Measurements from ENCODE around the gene ARID4B.
A peak's percentile ranks its signal among the peaks of the same experiment; 100 is the strongest.

ARID4B gene

DNA sequence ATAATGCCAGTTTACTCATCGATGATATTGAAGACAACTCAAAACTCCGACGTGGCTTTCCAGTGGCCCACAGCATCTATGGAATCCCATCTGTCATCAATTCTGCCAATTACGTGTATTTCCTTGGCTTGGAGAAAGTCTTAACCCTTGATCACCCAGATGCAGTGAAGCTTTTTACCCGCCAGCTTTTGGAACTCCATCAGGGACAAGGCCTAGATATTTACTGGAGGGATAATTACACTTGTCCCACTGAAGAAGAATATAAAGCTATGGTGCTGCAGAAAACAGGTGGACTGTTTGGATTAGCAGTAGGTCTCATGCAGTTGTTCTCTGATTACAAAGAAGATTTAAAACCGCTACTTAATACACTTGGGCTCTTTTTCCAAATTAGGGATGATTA, 14.1 kb upstream of the ARID4B start:
- no peak overlapping the region for H3K27ac Mint-ChIP-seq
- H3K36me3 Mint-ChIP-seq = peaks cover 32% of the 10 kb centered on the region
- no peaks in the 10 kb centered on the region for H3K9me3 Mint-ChIP-seq
- H3K4me1 Mint-ChIP-seq = peaks cover 11% of the 10 kb centered on the region
- DNase-seq = no peak
- no peaks in the 10 kb centered on the region for H3K27me3 Mint-ChIP-seq
- no peak overlapping the region for H3K4me3 Mint-ChIP-seq
- CTCF ChIA-PET = interaction anchor here (1.3 kb wide), 1 partner anchor 75 kb away, joined by 6 read pairs; no protein-coding TSS in a partner anchor

DNA sequence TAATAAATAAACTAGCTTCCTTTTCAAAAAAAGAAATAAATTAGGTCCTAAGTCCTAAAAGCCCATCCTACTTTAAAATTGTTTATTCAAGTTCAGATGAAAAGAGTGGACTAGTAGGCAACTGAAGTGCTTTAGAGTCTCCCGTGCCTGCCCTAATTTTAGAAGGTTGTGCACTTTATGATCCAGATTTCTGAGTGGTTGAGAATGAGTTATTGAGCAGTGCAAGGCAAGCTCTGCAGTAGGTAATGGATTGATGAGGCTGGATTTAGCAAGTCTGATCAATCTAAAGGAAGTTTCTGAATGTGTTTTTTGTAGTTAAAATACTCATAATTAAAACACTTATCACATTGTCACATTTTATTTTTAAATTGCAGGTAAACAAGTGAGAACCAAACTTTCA, 13.4 kb upstream of the ARID4B start:
- H3K27me3 Mint-ChIP-seq = no peaks in the 10 kb centered on the region
- CTCF ChIA-PET = interaction anchor here (0.7 kb wide), 1 partner anchor 142 kb away, joined by 3 read pairs; no protein-coding TSS in a partner anchor
- no peaks in the 10 kb centered on the region for H3K9me3 Mint-ChIP-seq
- H3K36me3 Mint-ChIP-seq = peaks cover 37% of the 10 kb centered on the region
- no peak overlapping the region for H3K27ac Mint-ChIP-seq
- DNase-seq = no peak
- peaks cover 17% of the 10 kb centered on the region for H3K4me1 Mint-ChIP-seq
- H3K4me3 Mint-ChIP-seq = no peak overlapping the region

DNA sequence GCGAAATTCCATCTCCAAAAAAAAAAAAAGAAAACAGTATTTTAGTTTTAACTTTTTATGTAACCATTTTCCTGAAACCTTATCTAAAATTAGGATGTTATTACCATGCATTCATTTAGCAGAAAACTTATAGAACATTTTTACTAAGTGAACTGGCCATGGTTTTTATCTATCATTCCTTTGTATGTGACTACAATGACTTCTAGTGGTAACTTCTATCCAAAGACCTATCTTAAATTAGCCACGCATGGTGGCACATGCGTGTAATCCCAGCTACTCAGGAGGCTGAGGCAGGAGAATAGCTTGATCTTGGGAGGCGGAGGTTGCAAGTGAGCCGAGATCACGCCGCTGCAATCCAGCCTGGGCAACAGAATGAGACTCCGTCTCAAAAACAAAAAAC, 11.8 kb upstream of the ARID4B start:
- Mint-ChIP-seq H3K27me3 (no peaks in the 10 kb centered on the region), H3K36me3 (peaks cover 35% of the 10 kb centered on the region), H3K27ac (peak overlapping the region; percentile 74), H3K9me3 (no peaks in the 10 kb centered on the region), H3K4me3 (no peak overlapping the region), H3K4me1 (peaks cover 22% of the 10 kb centered on the region)
- DNase-seq = no peak
- CTCF ChIA-PET = interaction anchor here (0.6 to 1.7 kb wide), 8 partner anchors 77 to 707 kb away, joined by 3 to 7 read pairs (median 4); no protein-coding TSS in a partner anchor

DNA sequence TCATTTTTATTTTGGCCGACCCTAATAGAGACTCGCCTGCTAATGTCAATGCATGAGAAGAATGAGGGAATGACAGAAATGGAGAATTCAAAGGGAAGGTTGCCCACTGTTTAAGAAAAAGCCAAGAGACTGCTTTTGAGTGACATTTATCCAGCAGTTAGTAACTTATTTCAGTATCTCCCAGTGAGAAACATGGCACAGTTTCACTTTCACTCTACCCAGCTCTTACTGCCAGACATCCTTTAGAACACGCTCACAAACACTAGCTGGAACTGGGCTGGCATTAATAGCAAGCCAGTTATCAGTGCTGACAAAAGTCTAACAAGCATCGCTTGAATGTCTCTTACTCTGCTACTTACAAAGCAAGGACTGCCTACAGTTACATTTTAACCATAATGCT, 8.9 kb upstream of the ARID4B start:
- Mint-ChIP-seq H3K4me1 (peaks cover 26% of the 10 kb centered on the region), H3K27me3 (no peaks in the 10 kb centered on the region), H3K4me3 (peak overlapping the region; percentile 27), H3K9me3 (no peaks in the 10 kb centered on the region), H3K36me3 (peaks cover 24% of the 10 kb centered on the region), H3K27ac (peak overlapping the region; percentile 86)
- peak; percentile 57 for DNase-seq
- CTCF ChIA-PET = interaction anchor here (1.4 kb wide), 1 partner anchor 84 kb away, joined by 5 read pairs; no protein-coding TSS in a partner anchor

DNA sequence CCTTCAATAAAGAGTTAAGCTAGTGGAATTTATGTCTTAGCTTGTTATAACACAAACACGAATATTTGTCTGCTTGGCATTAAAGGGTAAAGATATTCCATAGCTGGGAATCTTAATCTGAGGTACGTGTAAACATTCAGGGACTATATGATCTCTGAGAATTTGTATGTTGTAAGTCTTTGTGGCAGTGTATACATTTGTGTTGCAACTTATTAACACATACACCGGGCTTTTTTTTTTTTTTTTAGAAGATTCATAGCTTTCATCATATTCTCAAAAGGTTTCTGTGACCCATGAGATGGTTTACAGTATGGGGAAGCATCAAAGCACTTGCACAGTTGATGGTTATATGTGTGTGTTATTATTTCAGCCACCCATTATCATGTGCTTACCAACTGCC, 3.4 kb upstream of the ARID4B start:
- H3K4me1 Mint-ChIP-seq = peaks cover 12% of the 10 kb centered on the region
- H3K9me3 Mint-ChIP-seq = no peaks in the 10 kb centered on the region
- DNase-seq = no peak
- H3K27me3 Mint-ChIP-seq = no peaks in the 10 kb centered on the region
- H3K4me3 Mint-ChIP-seq = no peak overlapping the region
- peaks cover 25% of the 10 kb centered on the region for H3K36me3 Mint-ChIP-seq
- CTCF ChIA-PET = interaction anchor here (0.6 to 1.1 kb wide), 3 partner anchors 78 to 218 kb away, joined by 3 to 5 read pairs (median 3); no protein-coding TSS in a partner anchor
- no peak overlapping the region for H3K27ac Mint-ChIP-seq

DNA sequence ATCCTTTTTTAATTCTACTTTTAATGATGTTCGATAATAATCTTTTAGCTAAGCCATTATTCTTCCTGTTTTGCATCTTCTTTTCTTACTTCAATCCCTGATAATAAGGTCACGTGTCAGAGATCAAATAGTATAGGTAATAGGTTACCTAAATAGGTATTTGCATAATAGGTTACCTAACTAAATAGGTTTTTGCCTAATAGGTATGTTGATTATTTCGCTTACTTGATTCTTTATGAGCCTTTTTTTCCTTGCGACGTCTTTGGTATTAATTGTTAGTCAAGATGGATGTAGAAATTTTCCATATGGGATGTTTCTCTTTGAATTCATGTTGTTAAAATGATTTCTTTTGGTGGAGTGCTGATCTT, 2.9 kb upstream of the ARID4B start:
- DNase-seq = no peak
- H3K4me3 Mint-ChIP-seq = no peak overlapping the region
- CTCF ChIA-PET = interaction anchor here (0.6 to 1.6 kb wide), 5 partner anchors 55 to 218 kb away, joined by 3 to 5 read pairs (median 3); no protein-coding TSS in a partner anchor
- peaks cover 24% of the 10 kb centered on the region for H3K36me3 Mint-ChIP-seq
- H3K27ac Mint-ChIP-seq = no peak overlapping the region
- no peaks in the 10 kb centered on the region for H3K9me3 Mint-ChIP-seq
- H3K4me1 Mint-ChIP-seq = peaks cover 11% of the 10 kb centered on the region
- H3K27me3 Mint-ChIP-seq = no peaks in the 10 kb centered on the region

DNA sequence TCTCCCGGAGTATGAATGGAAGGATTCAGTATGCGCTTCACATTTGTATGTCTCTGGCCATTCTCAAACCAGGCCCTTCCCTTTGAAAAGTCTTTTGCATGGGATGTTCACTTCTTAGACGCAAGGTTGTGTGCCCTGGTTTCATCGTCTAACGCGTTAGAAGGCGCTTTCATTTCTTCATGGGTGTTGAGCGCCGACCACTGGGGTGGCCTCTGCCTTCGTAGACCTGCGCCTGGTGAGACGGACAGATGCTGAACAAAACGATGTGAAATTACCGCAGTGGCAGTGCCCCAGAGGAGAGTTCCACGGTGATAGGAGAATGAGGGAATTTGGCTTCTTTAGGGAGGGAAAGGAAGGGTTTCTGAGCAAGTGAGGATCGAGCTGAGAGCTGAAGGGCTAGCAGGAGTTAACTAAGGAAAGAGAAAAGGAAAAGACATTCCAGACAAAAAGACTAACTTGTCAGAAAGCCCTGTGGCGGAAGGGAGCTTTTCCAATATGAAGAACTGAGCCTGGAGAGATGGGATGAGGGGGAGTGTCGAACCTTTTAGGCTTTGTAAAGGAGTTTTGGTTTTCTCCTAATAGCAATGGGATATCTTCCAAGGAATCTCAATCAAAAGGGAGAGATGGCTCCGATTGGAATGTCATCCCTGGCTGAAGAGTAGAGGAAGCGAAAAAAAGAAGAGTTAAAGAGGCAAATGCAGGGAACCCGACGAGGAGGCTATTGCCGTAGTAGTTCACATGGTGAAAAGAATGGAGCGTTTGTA, 1.3 kb upstream of the ARID4B start:
- CTCF ChIA-PET = interaction anchor here (1.1 to 1.6 kb wide), 5 partner anchors 25 to 149 kb away, joined by 3 to 5 read pairs (median 3); no protein-coding TSS in a partner anchor
- Mint-ChIP-seq H3K27ac (no peak overlapping the region), H3K4me1 (peaks cover 20% of the 10 kb centered on the region), H3K9me3 (no peaks in the 10 kb centered on the region), H3K4me3 (no peak overlapping the region), H3K27me3 (no peaks in the 10 kb centered on the region), H3K36me3 (peaks cover 26% of the 10 kb centered on the region)
- peak; percentile 66 for DNase-seq

DNA sequence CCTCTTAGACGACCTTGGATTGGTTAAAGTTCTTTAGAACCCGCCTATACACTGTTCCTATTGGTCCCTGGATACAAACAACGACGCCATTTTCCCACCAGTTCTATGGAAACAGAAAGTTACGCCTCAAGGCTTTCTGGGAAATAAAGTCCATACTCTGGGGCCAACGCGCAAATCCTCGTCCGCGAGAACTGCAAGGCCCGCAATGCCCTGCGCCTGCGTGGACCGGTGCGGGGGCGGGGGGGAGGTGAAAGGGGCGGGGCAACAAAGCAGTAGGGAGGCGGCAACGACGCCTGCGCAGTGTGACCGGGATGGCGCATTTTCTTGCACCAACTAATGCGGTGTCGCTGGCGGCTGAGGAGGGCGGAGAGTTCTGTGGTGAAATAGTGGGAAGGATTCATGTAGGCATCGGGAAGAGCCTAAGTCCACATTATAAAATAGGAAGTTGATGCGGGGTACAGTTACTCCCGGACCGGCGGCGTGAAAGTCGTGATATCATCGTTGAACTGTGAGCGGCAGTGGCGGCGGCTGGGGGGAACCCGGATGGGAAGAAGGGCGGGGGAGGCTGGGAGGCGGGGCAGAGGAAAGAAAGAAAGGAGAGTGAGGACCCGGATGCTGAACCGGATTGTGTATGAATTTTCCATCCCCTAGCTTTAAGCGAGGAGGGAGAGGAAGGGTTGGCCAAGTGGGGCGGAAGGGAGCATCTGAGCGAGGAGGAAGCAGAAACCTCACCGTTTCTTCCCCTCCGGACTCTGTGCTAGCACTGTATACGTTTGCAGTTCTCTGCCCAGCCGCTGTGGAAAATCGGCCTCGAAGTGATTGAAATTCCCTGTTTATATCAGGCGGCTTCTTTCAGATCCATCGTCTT, 526 bp upstream of the ARID4B start, which contains the start of gene GGPS1:
Gene GGPS1 (plus strand): TSS at position 300 of the 868 bp plus-strand sequence. CDS start 6,695 bp downstream, outside the sequence.
- peak; percentile 98 for DNase-seq
- Mint-ChIP-seq H3K9me3 (no peaks in the 10 kb centered on the region), H3K4me1 (peaks cover 21% of the 10 kb centered on the region), H3K4me3 (no peak within 1 kb of the TSS), H3K27ac (no peak within 1 kb of the TSS), H3K36me3 (peaks cover 26% of the 10 kb centered on the region), H3K27me3 (no peaks in the 10 kb centered on the region)
- CTCF ChIA-PET = interaction anchor here (0.6 to 1.6 kb wide), 4 partner anchors 26 to 75 kb away, joined by 3 to 5 read pairs (median 3); no protein-coding TSS in a partner anchor

DNA sequence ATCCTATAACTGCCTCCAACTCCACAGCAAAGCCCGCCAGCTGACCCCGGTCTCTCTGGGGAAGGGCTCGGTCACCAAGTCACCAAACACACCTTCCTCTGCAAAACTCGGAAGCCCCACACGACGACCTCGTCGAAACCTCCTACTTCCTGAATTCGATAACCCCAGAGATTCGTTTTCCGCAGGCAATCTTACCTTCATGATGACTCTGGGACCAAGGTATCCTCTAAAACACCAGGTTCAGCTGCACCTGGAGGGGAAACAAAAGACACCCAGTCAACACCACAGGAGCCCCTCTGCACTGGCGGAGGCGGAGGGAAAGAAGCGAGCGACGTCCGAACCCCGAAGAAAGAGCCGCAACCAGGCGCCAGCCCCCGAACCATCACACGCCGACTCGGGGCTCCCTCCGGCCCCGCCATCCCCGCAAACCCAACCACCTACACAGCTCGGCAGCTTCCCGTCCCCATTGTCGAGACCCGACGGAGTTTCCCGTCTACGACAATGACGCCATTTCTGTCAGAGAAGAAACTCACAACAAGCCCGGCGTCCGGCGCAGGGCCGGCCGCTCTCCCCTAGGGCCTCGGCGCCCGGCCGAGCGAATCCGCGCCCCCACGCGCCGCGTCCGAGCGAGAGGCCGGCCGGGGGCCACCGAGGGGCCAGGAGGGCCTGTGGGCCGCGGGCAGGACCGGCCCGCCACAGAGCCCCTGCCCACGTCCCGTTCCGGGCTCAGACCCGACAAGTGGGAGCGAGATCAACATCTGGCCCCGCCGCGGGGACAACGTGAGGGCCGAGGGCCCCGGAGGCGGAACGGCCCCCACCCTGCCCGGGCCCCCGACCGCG, 1.0 kb downstream of the ARID4B start:
- H3K9me3 Mint-ChIP-seq = no peaks in the 10 kb centered on the region
- no peaks in the 10 kb centered on the region for H3K27me3 Mint-ChIP-seq
- peaks cover 28% of the 10 kb centered on the region for H3K4me1 Mint-ChIP-seq
- peak overlapping the region; percentile 94 for H3K4me3 Mint-ChIP-seq
- peak overlapping the region; percentile 98 for H3K27ac Mint-ChIP-seq
- peak; percentile 75 for DNase-seq
- peaks cover 29% of the 10 kb centered on the region for H3K36me3 Mint-ChIP-seq
- CTCF ChIA-PET = interaction anchor here (0.6 kb wide), 1 partner anchor 25 kb away, joined by 3 read pairs; no protein-coding TSS in a partner anchor

DNA sequence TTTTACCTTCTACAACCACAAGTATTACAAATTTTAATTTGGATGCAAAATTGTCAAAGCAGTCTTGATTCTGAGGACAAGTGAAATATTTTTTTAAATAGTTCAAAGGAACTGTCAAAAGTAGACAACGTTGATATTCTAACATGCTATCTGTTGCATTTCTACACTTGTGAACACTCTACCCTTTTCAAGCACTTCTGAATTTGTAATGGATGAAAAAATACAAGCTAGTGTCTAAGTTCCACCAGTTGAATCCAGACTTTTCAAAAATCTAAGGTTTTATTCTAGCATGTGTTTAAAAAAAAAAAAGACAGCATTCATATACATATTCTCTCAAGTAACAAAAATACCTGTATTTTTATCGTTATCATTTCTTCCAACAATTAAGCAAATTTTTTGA, 2.1 kb downstream of the ARID4B start:
- H3K27ac Mint-ChIP-seq = peak overlapping the region; percentile 98

DNA sequence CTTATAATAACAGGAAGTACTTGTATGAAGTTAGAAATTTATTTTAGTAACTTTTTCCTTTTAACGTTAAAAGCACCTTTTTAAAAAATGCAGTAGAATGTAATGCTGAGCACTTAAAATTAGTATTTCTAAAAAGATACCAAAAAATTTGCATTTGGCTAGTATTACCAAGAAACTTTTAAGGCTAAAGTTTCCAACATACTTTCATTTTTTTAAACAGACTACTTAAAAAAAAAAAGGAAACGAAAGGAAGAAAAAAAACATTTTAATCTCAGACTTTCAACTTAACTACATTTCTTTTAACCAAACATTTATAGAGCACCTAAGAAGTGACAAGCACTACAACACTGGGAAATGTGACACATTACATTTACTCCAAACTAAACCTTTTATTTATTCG, 2.8 kb downstream of the ARID4B start:
- peaks cover 29% of the 10 kb centered on the region for H3K36me3 Mint-ChIP-seq
- H3K27ac Mint-ChIP-seq = peak overlapping the region; percentile 98
- no peaks in the 10 kb centered on the region for H3K27me3 Mint-ChIP-seq
- H3K4me1 Mint-ChIP-seq = peaks cover 45% of the 10 kb centered on the region
- no peak for DNase-seq
- peak overlapping the region; percentile 94 for H3K4me3 Mint-ChIP-seq
- CTCF ChIA-PET = interaction anchor here (1.4 to 1.6 kb wide), 3 partner anchors 10 to 72 kb away, joined by 5 to 6 read pairs (median 5); no protein-coding TSS in a partner anchor
- no peaks in the 10 kb centered on the region for H3K9me3 Mint-ChIP-seq

More for the DNA sequence above, 2.1 kb downstream of the ARID4B start:
- peak overlapping the region; percentile 94 for H3K4me3 Mint-ChIP-seq
- no peak for DNase-seq
- no peaks in the 10 kb centered on the region for H3K9me3 Mint-ChIP-seq
- CTCF ChIA-PET = interaction anchor here (0.7 to 1.6 kb wide), 2 partner anchors 73 to 228 kb away, joined by 3 to 6 read pairs; no protein-coding TSS in a partner anchor
- no peaks in the 10 kb centered on the region for H3K27me3 Mint-ChIP-seq
- H3K4me1 Mint-ChIP-seq = peaks cover 37% of the 10 kb centered on the region
- H3K36me3 Mint-ChIP-seq = peaks cover 23% of the 10 kb centered on the region

DNA sequence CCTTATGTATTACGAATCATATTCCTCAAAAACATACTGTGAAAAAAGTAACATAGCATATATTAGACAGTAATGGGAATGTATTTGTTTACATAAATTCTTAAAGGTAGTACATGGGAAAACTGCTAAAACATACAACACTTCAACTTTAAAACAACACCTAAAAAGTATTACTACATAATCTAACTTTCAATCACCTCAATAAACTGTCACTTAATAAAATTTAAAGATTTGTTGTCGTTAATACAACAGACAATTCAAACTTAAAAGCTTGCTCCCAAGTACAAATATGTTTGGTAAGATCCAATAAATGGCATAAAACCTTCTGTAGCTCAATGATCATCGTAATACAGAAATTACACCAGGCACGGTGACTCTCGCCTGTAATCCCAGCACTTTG, 3.7 kb downstream of the ARID4B start:
- peak overlapping the region; percentile 62 for H3K27ac Mint-ChIP-seq
- H3K27me3 Mint-ChIP-seq = no peaks in the 10 kb centered on the region
- H3K9me3 Mint-ChIP-seq = no peaks in the 10 kb centered on the region
- CTCF ChIA-PET = interaction anchor here (1.4 to 1.6 kb wide), 3 partner anchors 9 to 72 kb away, joined by 5 to 6 read pairs (median 5); no protein-coding TSS in a partner anchor
- DNase-seq = no peak
- peak overlapping the region; percentile 94 for H3K4me3 Mint-ChIP-seq
- H3K36me3 Mint-ChIP-seq = peaks cover 31% of the 10 kb centered on the region
- peaks cover 49% of the 10 kb centered on the region for H3K4me1 Mint-ChIP-seq

DNA sequence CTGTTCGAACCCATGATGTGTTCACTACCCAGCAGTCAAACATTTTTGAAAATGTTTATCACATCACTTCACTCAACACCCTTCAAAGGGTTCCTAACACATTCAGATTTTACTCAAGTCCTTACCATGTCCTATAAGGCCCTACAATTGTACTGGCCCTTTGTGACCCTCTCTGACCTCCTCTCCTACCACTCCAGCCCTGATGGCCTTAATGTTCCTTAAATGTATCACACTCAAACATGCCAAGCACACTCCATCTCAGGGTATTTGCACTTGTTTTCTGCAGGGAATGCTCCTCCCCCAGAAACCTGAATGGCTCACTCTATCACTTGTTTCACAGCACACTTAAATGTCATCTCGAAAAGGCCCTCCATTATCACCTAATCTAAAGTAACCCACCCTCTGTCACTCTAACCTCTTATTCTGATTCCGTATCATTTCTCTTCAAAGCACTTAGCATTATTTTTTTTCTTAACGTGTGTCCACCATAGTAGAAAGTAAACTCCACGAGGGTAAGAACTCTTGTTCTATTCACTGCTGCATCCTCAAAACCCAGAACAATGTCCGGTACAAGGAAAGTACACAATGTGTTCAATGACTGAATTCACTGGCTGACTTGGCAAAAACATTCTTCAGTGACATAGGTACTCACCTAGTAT, 7.3 kb downstream of the ARID4B start:
- Mint-ChIP-seq H3K27me3 (no peaks in the 10 kb centered on the region), H3K36me3 (peaks cover 34% of the 10 kb centered on the region), H3K4me1 (peaks cover 60% of the 10 kb centered on the region), H3K4me3 (no peak overlapping the region), H3K27ac (peak overlapping the region; percentile 0), H3K9me3 (no peaks in the 10 kb centered on the region)
- CTCF ChIA-PET = no interaction called here
- DNase-seq = no peak
